Neural cell (in vitro differentiated cells): Measurements from ENCODE around the gene MBNL2. TPM values are rescaled to one million over a fixed set of nuclear protein-coding genes. Genes with fewer than 3 reads are reported as not detected.

Source experiments
- H2AFZ ChIP-seq: fragments of 200-600, 300-800 bp; sonication (generic), shearing (Covaris generic); 2 replicates; pipeline ENCODE4 v1.6.0; 2014; ENCODE audit warnings: low read depth, mild to moderate bottlenecking, antibody characterized with exemption, low read length, moderate library complexity
- H3F3A ChIP-seq: fragments of 200-600 bp; shearing (Covaris generic); 2 replicates; pipeline ENCODE4 v1.6.1; 2016; ENCODE audit warnings: mild to moderate bottlenecking, moderate library complexity, mixed read lengths, antibody characterized with exemption, low read length; ENCODE audit not compliant: insufficient read depth, poor library complexity, severe bottlenecking
- H3K27ac ChIP-seq: fragments of 200-600, 300-800 bp; sonication (generic), shearing (Covaris generic); 2 replicates; pipeline ENCODE4 v1.5.1; 2014; ENCODE audit warnings: mild to moderate bottlenecking, low read length, moderate library complexity
- H3K27me3 ChIP-seq: fragments of 300-800, 200-600 bp; sonication (generic), shearing (Covaris generic); 2 replicates; pipeline ENCODE4 v1.6.0; 2014; ENCODE audit warnings: mild to moderate bottlenecking, low read depth, low read length, moderate library complexity; ENCODE audit not compliant: insufficient read depth
- H3K36me3 ChIP-seq: fragments of 300-800, 200-600 bp; sonication (generic), shearing (Covaris generic); 2 replicates; pipeline ENCODE4 v1.5.1; 2014; ENCODE audit warnings: mild to moderate bottlenecking, antibody characterized with exemption, low read length, moderate library complexity; ENCODE audit not compliant: insufficient read depth
- H3K4me2 ChIP-seq: fragments of 300-800, 200-600 bp; sonication (generic), shearing (Covaris generic); 2 replicates; pipeline ENCODE4 v1.6.0; 2014; ENCODE audit warnings: mild to moderate bottlenecking, low read length
- H3K4me3 ChIP-seq: fragments of 300-800, 200-600 bp; sonication (generic), shearing (Covaris generic); 2 replicates; pipeline ENCODE4 v1.5.1; 2014; ENCODE audit warnings: mild to moderate bottlenecking, low read length, moderate library complexity
- H3K79me2 ChIP-seq: fragments of 200-600 bp; shearing (Covaris generic); replicated peaks from 2 replicates; pipeline ENCODE4 v1.6.0; 2014; ENCODE audit warnings: mild to moderate bottlenecking, low read length, moderate library complexity; ENCODE audit not compliant: insufficient read depth
- H3K9ac ChIP-seq: fragments of 300-800, 200-600 bp; sonication (generic), shearing (Covaris generic); 2 replicates; pipeline ENCODE4 v1.6.1; 2016; ENCODE audit warnings: mild to moderate bottlenecking, low read length, mixed read lengths
- H3K9me2 ChIP-seq: fragments of 200-600 bp; shearing (Covaris generic); 2 replicates; pipeline ENCODE4 v1.6.1; 2016; ENCODE audit warnings: mild to moderate bottlenecking, low read length, mixed read lengths; ENCODE audit not compliant: insufficient read depth
- H3K9me3 ChIP-seq: fragments of 200-600, 300-800 bp; sonication (generic), shearing (Covaris generic); 2 replicates; pipeline ENCODE4 v1.6.1; 2016; ENCODE audit warnings: mild to moderate bottlenecking, mixed run types, low read length, moderate library complexity, mixed read lengths
- H4K20me1 ChIP-seq: fragments of 200-600 bp; shearing (Covaris generic); 2 replicates; pipeline ENCODE4 v1.6.1; 2016; ENCODE audit warnings: mild to moderate bottlenecking, mixed run types; ENCODE audit not compliant: insufficient read depth
- EP300 ChIP-seq: fragments of 450-650 bp; conservative IDR thresholded peaks from 2 replicates; pipeline ENCODE4 v1.6.1; 2014; ENCODE audit warnings: antibody characterized with exemption, mild to moderate bottlenecking, moderate library complexity; ENCODE audit not compliant: poor library complexity, severe bottlenecking
- EZH2 ChIP-seq: fragments of 200-600, 300-800 bp; shearing (Covaris generic), sonication (generic); IDR thresholded peaks from 2 replicates; pipeline ENCODE4 v1.6.1; 2014; ENCODE audit warnings: antibody characterized with exemption, low read length, borderline replicate concordance, mild to moderate bottlenecking; ENCODE audit not compliant: insufficient read depth, poor library complexity, severe bottlenecking
- MXI1 ChIP-seq: fragments of 450-650 bp; conservative IDR thresholded peaks from 2 replicates; pipeline ENCODE4 v1.6.1; 2014; ENCODE audit warnings: antibody characterized with exemption, mild to moderate bottlenecking; ENCODE audit not compliant: poor library complexity, severe bottlenecking
- POLR2AphosphoS5 ChIP-seq: IDR thresholded peaks from 2 replicates; pipeline ENCODE4 v1.6.1; 2012
- RAD21 ChIP-seq: fragments of 450-650 bp; conservative IDR thresholded peaks from 2 replicates; pipeline ENCODE4 v1.6.1; 2014; ENCODE audit warnings: antibody characterized with exemption, mild to moderate bottlenecking, moderate library complexity
- SMC3 ChIP-seq: fragments of 450-650 bp; conservative IDR thresholded peaks from 2 replicates; pipeline ENCODE4 v1.6.1; 2014; ENCODE audit warnings: antibody characterized with exemption, mild to moderate bottlenecking, moderate library complexity; ENCODE audit not compliant: poor library complexity
- TAF1 ChIP-seq: IDR thresholded peaks from 2 replicates; pipeline ENCODE4 v1.6.1; 2012; ENCODE audit warnings: low read depth
- polyA plus RNA-seq: library from polyadenylated mRNA; depleted of rRNA; stranded (reverse); fragments of >200 nt; gene quantifications from 2 replicates; pipeline ENCODE4 v1.2.3, GENCODE V29; 2014
- TF ChIP-seq, protein P1 (sequence below): fragments of 450-650 bp; IDR thresholded peaks from 2 replicates; pipeline ENCODE4 v1.5.1; 2014; ENCODE audit warnings: antibody characterized with exemption, mild to moderate bottlenecking, moderate library complexity; ENCODE audit not compliant: poor library complexity, severe bottlenecking
- TF ChIP-seq, protein P2 (sequence below): IDR thresholded peaks from 2 replicates; pipeline ENCODE4 v1.6.1; 2012; ENCODE audit warnings: borderline replicate concordance

Gene MBNL2
- polyA plus RNA-seq, 1 donor from 2014 or later, result 4.3 TPM

DNA sequence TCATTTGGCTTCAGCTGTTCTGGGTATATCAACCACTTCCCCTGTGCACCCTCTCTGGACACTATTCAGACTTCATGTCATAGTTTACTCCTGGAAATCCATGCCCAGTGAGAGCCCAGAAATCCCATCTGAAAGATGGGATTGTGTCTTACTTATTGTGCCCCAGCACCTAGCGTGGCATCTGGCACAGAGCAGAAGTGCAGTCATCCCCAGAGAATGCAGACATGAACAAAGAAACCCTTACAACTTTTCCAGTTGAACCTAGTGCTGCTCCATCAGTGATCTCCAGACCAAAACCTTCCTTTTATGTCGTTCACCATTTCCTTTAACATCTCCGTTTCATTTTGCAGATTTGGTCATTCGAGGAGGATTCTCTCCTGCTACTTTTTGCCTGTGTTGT is 60.6 kb downstream of the MBNL2 start:
- TF ChIP-seq EP300 (no peak), TAF1 (no peak), RAD21 (no peak)
- TF ChIP-seq, protein P1, sequence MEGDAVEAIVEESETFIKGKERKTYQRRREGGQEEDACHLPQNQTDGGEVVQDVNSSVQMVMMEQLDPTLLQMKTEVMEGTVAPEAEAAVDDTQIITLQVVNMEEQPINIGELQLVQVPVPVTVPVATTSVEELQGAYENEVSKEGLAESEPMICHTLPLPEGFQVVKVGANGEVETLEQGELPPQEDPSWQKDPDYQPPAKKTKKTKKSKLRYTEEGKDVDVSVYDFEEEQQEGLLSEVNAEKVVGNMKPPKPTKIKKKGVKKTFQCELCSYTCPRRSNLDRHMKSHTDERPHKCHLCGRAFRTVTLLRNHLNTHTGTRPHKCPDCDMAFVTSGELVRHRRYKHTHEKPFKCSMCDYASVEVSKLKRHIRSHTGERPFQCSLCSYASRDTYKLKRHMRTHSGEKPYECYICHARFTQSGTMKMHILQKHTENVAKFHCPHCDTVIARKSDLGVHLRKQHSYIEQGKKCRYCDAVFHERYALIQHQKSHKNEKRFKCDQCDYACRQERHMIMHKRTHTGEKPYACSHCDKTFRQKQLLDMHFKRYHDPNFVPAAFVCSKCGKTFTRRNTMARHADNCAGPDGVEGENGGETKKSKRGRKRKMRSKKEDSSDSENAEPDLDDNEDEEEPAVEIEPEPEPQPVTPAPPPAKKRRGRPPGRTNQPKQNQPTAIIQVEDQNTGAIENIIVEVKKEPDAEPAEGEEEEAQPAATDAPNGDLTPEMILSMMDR, result no peak
- Histone ChIP-seq H3K27ac (no peak overlapping the region), H3K9me2 (no peaks in the 10 kb centered on the region), H4K20me1 (no peaks in the 10 kb centered on the region), H3K9ac (no peak overlapping the region), H3F3A (no peaks in the 10 kb centered on the region), H3K9me3 (no peaks in the 10 kb centered on the region), H3K4me3 (no peak overlapping the region), H2AFZ (no peak overlapping the region), H3K36me3 (no peaks in the 10 kb centered on the region), H3K4me2 (no peak overlapping the region), H3K27me3 (no peaks in the 10 kb centered on the region), H3K79me2 (peaks cover 3% of the 10 kb centered on the region)

DNA sequence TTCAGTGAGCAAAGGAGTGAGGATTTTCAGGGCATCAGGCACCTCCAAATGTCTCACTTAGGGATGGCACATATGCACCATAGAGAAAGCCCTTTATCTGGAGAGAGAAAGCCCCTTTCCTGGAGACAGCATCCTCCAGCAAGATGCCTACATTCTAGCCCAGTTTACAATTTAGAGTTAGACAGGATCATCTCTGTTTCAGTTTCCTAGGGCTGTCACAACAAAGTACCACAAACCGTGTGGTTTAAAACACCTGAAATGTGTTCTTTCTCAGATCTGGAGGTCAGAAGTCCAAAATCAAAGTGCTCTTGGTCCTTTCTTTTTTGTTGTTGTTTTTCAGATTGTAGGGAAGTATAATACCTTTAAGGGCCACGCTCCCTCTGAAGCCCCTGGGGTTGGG is 61.8 kb downstream of the MBNL2 start:
- no peak overlapping the region for H2AFZ ChIP-seq
- no peaks in the 10 kb centered on the region for H3K9me2 ChIP-seq
- no peak for TF ChIP-seq POLR2AphosphoS5
- TF ChIP-seq TAF1, result no peak
- no peak for TF ChIP-seq RAD21
- TF ChIP-seq, protein P2, sequence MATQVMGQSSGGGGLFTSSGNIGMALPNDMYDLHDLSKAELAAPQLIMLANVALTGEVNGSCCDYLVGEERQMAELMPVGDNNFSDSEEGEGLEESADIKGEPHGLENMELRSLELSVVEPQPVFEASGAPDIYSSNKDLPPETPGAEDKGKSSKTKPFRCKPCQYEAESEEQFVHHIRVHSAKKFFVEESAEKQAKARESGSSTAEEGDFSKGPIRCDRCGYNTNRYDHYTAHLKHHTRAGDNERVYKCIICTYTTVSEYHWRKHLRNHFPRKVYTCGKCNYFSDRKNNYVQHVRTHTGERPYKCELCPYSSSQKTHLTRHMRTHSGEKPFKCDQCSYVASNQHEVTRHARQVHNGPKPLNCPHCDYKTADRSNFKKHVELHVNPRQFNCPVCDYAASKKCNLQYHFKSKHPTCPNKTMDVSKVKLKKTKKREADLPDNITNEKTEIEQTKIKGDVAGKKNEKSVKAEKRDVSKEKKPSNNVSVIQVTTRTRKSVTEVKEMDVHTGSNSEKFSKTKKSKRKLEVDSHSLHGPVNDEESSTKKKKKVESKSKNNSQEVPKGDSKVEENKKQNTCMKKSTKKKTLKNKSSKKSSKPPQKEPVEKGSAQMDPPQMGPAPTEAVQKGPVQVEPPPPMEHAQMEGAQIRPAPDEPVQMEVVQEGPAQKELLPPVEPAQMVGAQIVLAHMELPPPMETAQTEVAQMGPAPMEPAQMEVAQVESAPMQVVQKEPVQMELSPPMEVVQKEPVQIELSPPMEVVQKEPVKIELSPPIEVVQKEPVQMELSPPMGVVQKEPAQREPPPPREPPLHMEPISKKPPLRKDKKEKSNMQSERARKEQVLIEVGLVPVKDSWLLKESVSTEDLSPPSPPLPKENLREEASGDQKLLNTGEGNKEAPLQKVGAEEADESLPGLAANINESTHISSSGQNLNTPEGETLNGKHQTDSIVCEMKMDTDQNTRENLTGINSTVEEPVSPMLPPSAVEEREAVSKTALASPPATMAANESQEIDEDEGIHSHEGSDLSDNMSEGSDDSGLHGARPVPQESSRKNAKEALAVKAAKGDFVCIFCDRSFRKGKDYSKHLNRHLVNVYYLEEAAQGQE, result no peak
- no peak for TF ChIP-seq EP300
- H3K4me3 ChIP-seq, result no peak overlapping the region
- no peaks in the 10 kb centered on the region for H4K20me1 ChIP-seq
- H3K27ac ChIP-seq, result no peak overlapping the region
- H3K9me3 ChIP-seq, result no peaks in the 10 kb centered on the region
- no peaks in the 10 kb centered on the region for H3K79me2 ChIP-seq
- H3K4me2 ChIP-seq, result no peak overlapping the region
- H3K27me3 ChIP-seq, result no peaks in the 10 kb centered on the region
- H3K9ac ChIP-seq, result no peak overlapping the region
- H3F3A ChIP-seq, result no peaks in the 10 kb centered on the region
- no peaks in the 10 kb centered on the region for H3K36me3 ChIP-seq

DNA sequence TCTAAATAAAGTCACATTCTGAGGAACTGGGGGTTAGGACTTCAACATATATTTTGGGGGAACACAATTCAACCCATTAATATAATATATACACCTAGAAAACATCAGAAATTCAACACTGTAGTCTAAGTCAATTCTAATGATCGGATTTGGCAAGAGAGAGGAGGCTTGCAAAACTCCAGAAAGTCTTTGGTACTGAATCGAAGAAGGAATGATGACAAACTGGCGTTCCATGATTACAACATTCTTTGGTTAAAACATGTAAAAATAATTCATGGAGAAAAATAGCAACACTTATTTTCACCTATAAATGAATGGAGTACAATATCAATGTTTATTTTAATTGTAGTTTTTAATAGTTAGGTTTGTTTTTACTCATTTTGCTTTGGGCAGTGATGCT is 62.4 kb downstream of the MBNL2 start:
- Histone ChIP-seq H3K9ac (no peak overlapping the region), H3K9me2 (no peaks in the 10 kb centered on the region), H3K27ac (no peak overlapping the region), H3K79me2 (no peaks in the 10 kb centered on the region), H3K4me2 (no peak overlapping the region), H3K36me3 (no peaks in the 10 kb centered on the region), H3K27me3 (no peaks in the 10 kb centered on the region), H3K9me3 (no peaks in the 10 kb centered on the region), H3K4me3 (no peak overlapping the region), H3F3A (no peaks in the 10 kb centered on the region), H2AFZ (no peak overlapping the region), H4K20me1 (no peaks in the 10 kb centered on the region)
- TF ChIP-seq RAD21 (no peak), SMC3 (no peak), EP300 (no peak), TAF1 (no peak), EZH2 (no peak), MXI1 (no peak), POLR2AphosphoS5 (no peak)
- TF ChIP-seq, protein P1, result no peak
- TF ChIP-seq, protein P2, result no peak
